Mesendoderm (in vitro differentiated cells): ENCODE measurements around the gene C9orf50.

ENCODE experiments used
- DNase-seq: peaks from one replicate; pipeline ENCODE4 v3.0.0; 2013
- H2AK5ac ChIP-seq: 2 replicates; pipeline ENCODE4 v1.6.1; 2013; ENCODE audit warnings: low read length, inconsistent platforms
- H2BK120ac ChIP-seq: 2 replicates; pipeline ENCODE4 v1.6.1; 2013; ENCODE audit warnings: low read depth, mild to moderate bottlenecking, low read length, moderate library complexity, mixed read lengths
- H2BK15ac ChIP-seq: replicated peaks from 2 replicates; pipeline ENCODE4 v1.6.1; 2013; ENCODE audit warnings: low read depth, mild to moderate bottlenecking, moderate library complexity
- H2BK5ac ChIP-seq: 2 replicates; pipeline ENCODE4 v1.6.1; 2013; ENCODE audit warnings: low read length, inconsistent platforms
- H3K18ac ChIP-seq: 2 replicates; pipeline ENCODE4 v1.6.1; 2013; ENCODE audit warnings: mild to moderate bottlenecking, low read length, mixed read lengths
- H3K23ac ChIP-seq: one replicate; pipeline ENCODE4 v1.6.1; 2013; ENCODE audit warnings: low read length
- H3K27ac ChIP-seq: 2 replicates; pipeline ENCODE4 v1.5.1; 2013; ENCODE audit warnings: low read depth, mild to moderate bottlenecking, inconsistent platforms, low read length, moderate library complexity
- H3K27me3 ChIP-seq: 2 replicates; pipeline ENCODE4 v1.6.1; 2013; ENCODE audit warnings: low read length, control low read depth, mild to moderate bottlenecking, inconsistent platforms; ENCODE audit not compliant: insufficient read depth, poor library complexity
- H3K36me3 ChIP-seq: 2 replicates; pipeline ENCODE4 v1.6.1; 2013; ENCODE audit warnings: low read length, inconsistent platforms; ENCODE audit not compliant: control insufficient read depth, insufficient read depth
- H3K4ac ChIP-seq: one replicate; pipeline ENCODE4 v1.6.1; 2013; ENCODE audit warnings: low read depth, mild to moderate bottlenecking, low read length, moderate library complexity
- H3K4me1 ChIP-seq: 2 replicates; pipeline ENCODE4 v1.6.1; 2013; ENCODE audit warnings: low read depth, low read length, inconsistent platforms; ENCODE audit not compliant: control insufficient read depth
- H3K4me2 ChIP-seq: 2 replicates; pipeline ENCODE4 v1.6.1; 2013; ENCODE audit warnings: low read length
- H3K4me3 ChIP-seq: 2 replicates; pipeline ENCODE4 v1.5.1; 2013; ENCODE audit warnings: mild to moderate bottlenecking, low read length
- H3K56ac ChIP-seq: one replicate; pipeline ENCODE4 v1.6.1; 2013; ENCODE audit warnings: low read length
- H3K79me1 ChIP-seq: 2 replicates; pipeline ENCODE4 v1.6.1; 2013; ENCODE audit warnings: low read length, inconsistent platforms
- H3K79me2 ChIP-seq: 2 replicates; pipeline ENCODE4 v1.6.1; 2013; ENCODE audit warnings: mild to moderate bottlenecking, low read length; ENCODE audit not compliant: control insufficient read depth, insufficient read depth
- H3K9ac ChIP-seq: 2 replicates; pipeline ENCODE4 v1.6.1; 2013; ENCODE audit warnings: low read length, inconsistent platforms
- H4K5ac ChIP-seq: one replicate; pipeline ENCODE4 v1.6.1; 2013; ENCODE audit warnings: low read length
- H4K8ac ChIP-seq: one replicate; pipeline ENCODE4 v1.6.1; 2013; ENCODE audit warnings: low read depth, mild to moderate bottlenecking, control low read depth, low read length, moderate library complexity
- WGBS: extraction: QIAGEN DNeasy Blood & Tissue Kit; methylation state at CpG from one replicate; pipeline ENCODE4 v1.1.7; 2013; ENCODE audit warnings: low lambda C conversion rate, missing lambda C conversion rate; ENCODE audit not compliant: insufficient coverage; ENCODE audit errors: extremely low coverage; 5-methylcytosine and 5-hydroxymethylcytosine counted together

Gene C9orf50

DNA sequence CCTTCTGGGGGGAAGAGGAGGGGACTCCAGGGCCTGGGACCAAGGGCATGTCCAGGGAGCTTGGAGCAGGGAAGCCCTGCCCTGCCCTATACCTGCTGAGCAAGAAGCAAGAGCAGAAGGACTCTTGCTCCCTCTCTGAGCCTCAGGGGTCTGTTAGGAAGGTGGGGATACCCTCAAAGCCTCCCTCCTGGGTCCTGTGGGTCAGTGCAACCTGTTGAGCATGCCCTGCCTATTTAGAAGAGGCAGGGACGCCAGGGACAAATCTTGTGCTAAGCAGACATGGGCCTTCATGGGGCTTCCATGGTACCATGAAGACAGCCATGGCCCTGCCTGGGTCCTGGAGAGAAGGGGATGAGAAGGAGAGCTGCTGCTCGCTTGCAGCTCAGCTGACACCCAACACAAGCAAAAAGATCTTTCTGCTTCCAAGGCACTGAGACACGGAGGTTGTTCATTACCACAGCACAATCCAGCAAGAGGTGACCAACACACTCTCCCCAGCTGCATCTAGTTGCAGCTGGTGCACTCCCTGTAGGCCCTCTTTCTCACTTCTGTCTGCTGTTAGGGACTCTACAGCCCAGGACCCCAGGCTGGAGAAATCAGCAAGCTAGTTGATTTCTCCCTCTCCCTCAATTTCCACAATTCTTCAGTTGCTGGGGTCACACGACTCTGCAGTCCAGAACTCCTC, 39.3 kb downstream of the C9orf50 start:
- H3K27ac ChIP-seq: no peak overlapping the region
- no CpG with 5 or more reads among the region's 4 CpGs for WGBS
- H2BK120ac ChIP-seq: no peak overlapping the region

DNA sequence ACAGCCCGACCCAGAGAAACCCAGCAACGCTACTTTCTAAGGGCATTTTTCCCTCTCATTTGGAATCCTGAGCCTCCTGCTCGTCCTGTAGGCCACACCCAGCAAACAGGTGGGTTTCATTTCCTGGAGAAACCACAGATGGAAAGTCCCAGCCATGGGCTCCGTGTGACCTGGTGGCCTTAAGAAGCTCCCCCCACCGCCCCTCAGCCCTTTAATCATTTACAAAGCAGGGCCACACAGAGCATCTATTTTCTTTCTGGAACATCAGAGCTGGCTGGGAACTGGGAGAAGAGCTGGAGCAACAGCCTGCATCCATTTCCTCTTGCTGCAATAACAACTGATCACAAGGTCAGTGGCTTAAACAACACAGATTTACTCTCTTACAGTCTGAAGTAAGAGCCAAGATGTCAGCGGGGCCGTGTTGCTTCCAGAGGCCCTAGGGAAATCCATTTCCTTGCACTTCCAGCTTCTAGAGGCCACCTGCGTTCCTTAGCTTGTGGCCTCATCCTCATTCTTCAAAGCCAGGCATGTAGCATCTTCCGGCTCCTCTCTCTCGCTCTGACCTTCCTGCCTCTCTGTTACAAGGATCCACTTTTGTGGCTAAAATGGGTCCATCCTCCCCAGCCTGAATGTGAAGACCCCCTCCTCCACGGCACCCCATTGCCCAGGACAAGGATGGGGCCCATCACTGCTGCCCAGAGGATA, 40.5 kb downstream of the C9orf50 start:
- no peaks in the 10 kb centered on the region for H3K79me1 ChIP-seq
- H3K4ac ChIP-seq: no peak overlapping the region
- peaks cover 2% of the 10 kb centered on the region for H3K4me1 ChIP-seq
- no peak overlapping the region for H2BK5ac ChIP-seq
- H2AK5ac ChIP-seq: no peak overlapping the region
- H3K27ac ChIP-seq: no peak overlapping the region
- no CpG with 5 or more reads among the region's 11 CpGs for WGBS
- H3K9ac ChIP-seq: no peak overlapping the region
- H3K36me3 ChIP-seq: no peaks in the 10 kb centered on the region
- no peak overlapping the region for H4K5ac ChIP-seq
- H3K4me2 ChIP-seq: no peak overlapping the region
- H3K27me3 ChIP-seq: no peaks in the 10 kb centered on the region
- H3K56ac ChIP-seq: no peak overlapping the region
- no peaks in the 10 kb centered on the region for H3K79me2 ChIP-seq
- no peak overlapping the region for H3K4me3 ChIP-seq
- H4K8ac ChIP-seq: no peak overlapping the region
- H3K18ac ChIP-seq: no peak overlapping the region
- H2BK120ac ChIP-seq: no peak overlapping the region
- no peak for DNase-seq
- no peak overlapping the region for H3K23ac ChIP-seq
- H2BK15ac ChIP-seq: no peak overlapping the region

More for the DNA sequence above, 39.3 kb downstream of the C9orf50 start:
- no peak overlapping the region for H3K18ac ChIP-seq
- peaks cover 2% of the 10 kb centered on the region for H3K4me1 ChIP-seq
- H4K8ac ChIP-seq: no peak overlapping the region
- no peak overlapping the region for H2BK5ac ChIP-seq
- no peak overlapping the region for H3K56ac ChIP-seq
- no peak overlapping the region for H2BK15ac ChIP-seq
- H3K79me1 ChIP-seq: no peaks in the 10 kb centered on the region
- no peak overlapping the region for H3K4me3 ChIP-seq
- H3K79me2 ChIP-seq: no peaks in the 10 kb centered on the region
- H3K36me3 ChIP-seq: no peaks in the 10 kb centered on the region
- no peak for DNase-seq
- H3K27me3 ChIP-seq: no peaks in the 10 kb centered on the region
- H2AK5ac ChIP-seq: no peak overlapping the region
- H3K9ac ChIP-seq: no peak overlapping the region
- H3K4me2 ChIP-seq: no peak overlapping the region
- H3K23ac ChIP-seq: no peak overlapping the region
- H3K4ac ChIP-seq: no peak overlapping the region
- no peak overlapping the region for H4K5ac ChIP-seq

DNA sequence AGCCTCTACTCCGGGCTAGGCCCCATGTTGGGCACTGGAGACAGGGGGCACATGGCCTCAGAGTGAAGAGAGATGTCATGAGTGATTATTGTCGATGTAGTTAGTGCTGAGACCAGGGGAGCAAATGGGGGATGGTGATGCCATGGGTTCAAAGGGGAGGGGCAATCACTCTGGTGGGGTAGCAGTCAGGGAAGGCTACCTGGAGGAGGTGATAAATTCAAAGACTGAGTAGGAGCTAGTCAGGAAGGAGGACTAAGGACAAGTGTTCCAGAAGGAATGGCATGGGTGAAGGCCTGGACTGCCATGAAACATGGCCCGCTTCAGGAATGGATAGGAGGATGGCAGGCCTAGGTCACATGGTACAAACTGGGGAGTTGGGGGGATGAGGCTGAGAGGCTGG, 41.6 kb downstream of the C9orf50 start:
- peaks cover 2% of the 10 kb centered on the region for H3K4me1 ChIP-seq
- DNase-seq: no peak
- no peak overlapping the region for H3K4me3 ChIP-seq
- no peak overlapping the region for H3K27ac ChIP-seq
- H2BK5ac ChIP-seq: no peak overlapping the region
- no CpG with 5 or more reads among the region's 3 CpGs for WGBS
- H3K4me2 ChIP-seq: no peak overlapping the region
- no peak overlapping the region for H2AK5ac ChIP-seq
- H3K4ac ChIP-seq: no peak overlapping the region
- H3K9ac ChIP-seq: no peak overlapping the region
- H3K79me2 ChIP-seq: no peaks in the 10 kb centered on the region
- H4K8ac ChIP-seq: no peak overlapping the region
- H3K18ac ChIP-seq: no peak overlapping the region
- no peak overlapping the region for H3K56ac ChIP-seq
- no peaks in the 10 kb centered on the region for H3K36me3 ChIP-seq
- H3K79me1 ChIP-seq: no peaks in the 10 kb centered on the region
- no peak overlapping the region for H2BK15ac ChIP-seq
- H2BK120ac ChIP-seq: no peak overlapping the region
- no peaks in the 10 kb centered on the region for H3K27me3 ChIP-seq
- H3K23ac ChIP-seq: no peak overlapping the region
- no peak overlapping the region for H4K5ac ChIP-seq

DNA sequence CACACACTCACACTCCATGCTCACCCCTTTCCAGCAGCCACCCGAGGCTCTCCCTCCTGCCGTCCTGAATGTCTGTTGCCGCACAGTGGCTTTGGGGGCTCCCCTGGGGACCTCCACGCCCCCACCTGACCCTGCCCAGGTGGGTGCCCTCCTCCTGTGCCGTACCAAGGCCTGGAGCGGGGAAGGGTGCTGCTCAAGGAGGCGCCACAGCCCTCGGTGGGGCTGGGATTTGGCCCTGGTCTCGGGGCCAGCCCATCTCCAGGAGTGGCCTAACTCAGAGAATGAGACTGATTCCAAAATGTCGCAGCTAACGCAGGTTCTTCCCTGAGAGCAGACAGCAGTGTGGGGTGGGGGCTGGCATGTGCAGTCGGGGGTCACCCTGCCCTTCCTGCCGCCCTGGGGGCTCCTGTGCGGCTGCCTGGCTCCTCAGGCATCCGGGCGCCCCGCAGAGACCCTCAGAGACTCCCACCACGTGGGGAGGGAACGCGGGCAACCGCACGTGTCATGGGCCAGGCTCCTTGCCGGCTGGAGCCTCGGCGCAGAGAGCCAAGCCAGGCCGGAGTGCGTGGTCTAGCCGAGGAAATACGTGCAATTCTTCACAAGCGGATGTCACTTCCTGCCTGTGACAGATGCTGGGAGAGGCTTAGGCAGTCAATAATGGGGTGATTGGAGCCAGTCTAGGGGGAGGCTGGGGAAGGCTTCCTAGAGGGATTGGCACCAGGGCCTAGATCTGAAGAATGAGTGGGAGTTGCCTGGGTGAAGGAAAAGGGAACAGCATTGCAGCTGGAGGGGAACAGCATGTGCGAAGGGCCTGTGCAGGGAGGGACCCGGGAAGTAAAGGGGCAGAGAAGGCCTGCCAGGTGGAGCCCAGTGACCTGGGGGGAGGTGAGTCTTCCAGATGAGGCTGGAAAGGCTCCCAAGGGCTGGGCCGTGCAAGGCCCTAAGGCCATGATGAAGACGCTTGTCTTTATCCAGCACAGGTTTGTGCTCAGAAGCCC, 44.1 kb downstream of the C9orf50 start:
- Histone ChIP-seq H2BK120ac (no peak overlapping the region), H3K27me3 (no peaks in the 10 kb centered on the region), H2AK5ac (peak overlapping the region; percentile 4), H3K4me1 (no peaks in the 10 kb centered on the region), H3K23ac (no peak overlapping the region), H3K36me3 (no peaks in the 10 kb centered on the region), H2BK15ac (no peak overlapping the region), H3K4ac (no peak overlapping the region), H4K5ac (no peak overlapping the region), H3K27ac (no peak overlapping the region), H3K9ac (no peak overlapping the region), H2BK5ac (no peak overlapping the region), H3K4me2 (no peak overlapping the region), H3K79me2 (no peaks in the 10 kb centered on the region), H3K56ac (peak overlapping the region; percentile 65), H3K18ac (no peak overlapping the region), H3K4me3 (no peak overlapping the region), H4K8ac (no peak overlapping the region), H3K79me1 (no peaks in the 10 kb centered on the region)
- peak; percentile 44 for DNase-seq
- WGBS: no CpG with 5 or more reads among the region's 34 CpGs

DNA sequence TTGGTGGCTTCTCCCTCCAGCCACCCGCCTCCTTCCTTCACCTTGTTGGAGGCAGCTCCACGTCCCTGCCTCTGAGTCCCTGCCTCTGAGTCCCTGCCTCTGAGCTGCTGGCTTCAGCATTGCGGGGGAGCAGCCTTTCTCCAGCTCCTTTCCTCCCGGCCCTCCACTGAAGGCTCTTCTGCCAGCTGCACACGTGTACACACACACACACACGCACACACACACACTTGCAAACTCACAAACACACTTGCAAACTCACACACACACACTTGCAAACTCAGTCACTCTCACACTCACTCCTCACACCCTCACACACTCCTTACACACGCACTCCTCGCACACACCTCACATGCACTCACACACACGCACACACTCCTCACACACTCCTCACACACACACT, 45.1 kb downstream of the C9orf50 start:
- H3K4me1 ChIP-seq: peaks cover 2% of the 10 kb centered on the region
- WGBS: 100% methylated on average over 3 of the region's 9 CpGs
- no peaks in the 10 kb centered on the region for H3K79me1 ChIP-seq
- no peaks in the 10 kb centered on the region for H3K27me3 ChIP-seq
- H3K4ac ChIP-seq: no peak overlapping the region
- H4K8ac ChIP-seq: no peak overlapping the region
- H3K56ac ChIP-seq: peak overlapping the region; percentile 65
- no peak overlapping the region for H2BK120ac ChIP-seq
- peak; percentile 30 for DNase-seq
- H3K9ac ChIP-seq: no peak overlapping the region
- H4K5ac ChIP-seq: no peak overlapping the region
- no peak overlapping the region for H3K23ac ChIP-seq
- H2BK5ac ChIP-seq: no peak overlapping the region
- no peak overlapping the region for H3K4me3 ChIP-seq
- H3K4me2 ChIP-seq: no peak overlapping the region
- H2BK15ac ChIP-seq: no peak overlapping the region
- no peak overlapping the region for H3K27ac ChIP-seq
- peak overlapping the region; percentile 4 for H2AK5ac ChIP-seq
- no peaks in the 10 kb centered on the region for H3K36me3 ChIP-seq
- no peaks in the 10 kb centered on the region for H3K79me2 ChIP-seq
- no peak overlapping the region for H3K18ac ChIP-seq
